ENCODE data around the gene CYLD. TPM values are rescaled to one million over a fixed set of nuclear protein-coding genes. Genes with fewer than 3 reads are reported as not detected.

The CYLD gene
- 10.1 TPM for total RNA-seq (2021; ENCODE audit: unreplicated experiment)
- 3.3 TPM for polyA plus RNA-seq (2012; ENCODE audit: insufficient read length)
- Bru-seq, nascent RNA: percentile 55 among the genes with signal in this experiment
- percentile 55 among the genes with signal in this experiment for BruChase-seq, experiment 1, labeled RNA remaining after a 2-hour chase
- BruChase-seq, experiment 2, labeled RNA remaining after a 6-hour chase: percentile 61 among the genes with signal in this experiment
- long read RNA-seq, partial matches to known transcripts: 10 of 29 reads
- long read RNA-seq, other reads (novel, unspliced or antisense): 14 of 29 reads

GRCh38 chr16:50741781-50742575, at the start of gene CYLD:
Gene CYLD, plus strand, starts transcription at chr16:50742086. Its CDS starts 7,613 bp downstream, at chr16:50749699.
- intact Hi-C loops (cut with micrococcal nuclease; ENCODE audit: unreplicated experiment) (no loop called here), in situ Hi-C loops (cut with HindIII; ENCODE audit: low pct_unique_long_range_greater_than_20kb, low sequenced_read_pairs) (no loop called here)
- POLR2A ChIA-PET: no interaction called here
- no peaks in the 10 kb centered on the region for H3K4me1 ChIP-seq (ENCODE audit: control insufficient read depth, insufficient read depth, low read length)
- TF ChIP-seq POLR2AphosphoS5 (IDR thresholded peaks at IDR 0.05; ENCODE audit: low read depth, low read length): no peak
- TF ChIP-seq REST (IDR thresholded peaks at IDR 0.05; ENCODE audit: insufficient read depth in 1 of 2, low read depth in 2 of 2, low read length in 1 of 2): no peak
- no peak for TF ChIP-seq TCF7L2 (IDR thresholded peaks at IDR 0.05; ENCODE audit: low read depth, low read length)
- TF ChIP-seq CTCF (IDR thresholded peaks at IDR 0.05): no peak
- TF ChIP-seq SIN3A (IDR thresholded peaks at IDR 0.05; ENCODE audit: borderline replicate concordance, insufficient read depth, low read depth, low read length): no peak; the same call in 1 of the 2 replicates
- ATAC-seq (peak; percentile 98), DNase-seq (ENCODE audit: low read depth, low spot score) (peak; percentile 80)
- H3K27me3 ChIP-seq (ENCODE audit: control insufficient read depth, insufficient read depth, low read length): no peaks in the 10 kb centered on the region
- H3K9me3 ChIP-seq (ENCODE audit: control insufficient read depth, insufficient read depth, low read depth, low read length): no peaks in the 10 kb centered on the region
- peak within 1 kb of the TSS; percentile 29; the same call in 1 of the 2 replicates for H3K27ac ChIP-seq (ENCODE audit: low read length)
- CTCF ChIA-PET: interaction anchor here (1.0 kb wide), 1 partner anchor 65 kb away, joined by 8 read pairs; no protein-coding TSS in a partner anchor
- no TSS peak for BruUV-seq (replicated peaks)
- H3K4me3 ChIP-seq (ENCODE audit: low read depth in 2 of 2, low read length in 2 of 2): peak within 1 kb of the TSS; percentile 65 to 78
- no peaks in the 10 kb centered on the region for H3K36me3 ChIP-seq (ENCODE audit: control insufficient read depth, insufficient read depth, low read length)

DNA sequence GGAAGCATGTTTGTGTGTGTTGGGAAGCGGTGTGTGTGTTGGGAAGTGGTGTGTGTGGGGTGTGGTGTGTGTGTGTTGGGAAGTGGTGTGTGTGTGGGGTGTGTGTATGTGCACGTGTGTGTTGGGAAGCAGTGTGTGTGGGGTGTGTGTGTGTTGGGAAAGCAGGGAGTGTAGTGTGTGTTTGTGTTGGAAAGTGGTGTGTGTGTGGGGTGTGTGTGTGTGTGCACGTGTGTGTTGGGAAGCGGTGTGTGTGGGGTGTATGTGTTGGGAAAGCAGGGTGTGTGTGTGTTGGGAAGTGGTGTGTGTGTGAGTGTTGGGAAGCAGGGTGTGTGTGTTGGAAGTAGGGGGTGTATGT, 49.3 kb upstream of the CYLD start:
- H3K27me3 ChIP-seq (ENCODE audit: control insufficient read depth, insufficient read depth, low read length): no peaks in the 10 kb centered on the region; the same call in 1 of the 2 replicates
- DNase-seq (ENCODE audit: low read depth, low spot score) (no peak), ATAC-seq (no peak)
- ChIA-PET CTCF (no interaction called here), POLR2A (no interaction called here)
- no peak for TF ChIP-seq REST (IDR thresholded peaks at IDR 0.05; ENCODE audit: insufficient read depth in 1 of 2, low read depth in 2 of 2, low read length in 1 of 2)
- no peak for TF ChIP-seq CTCF (IDR thresholded peaks at IDR 0.05)
- no peak for TF ChIP-seq SIN3A (IDR thresholded peaks at IDR 0.05; ENCODE audit: borderline replicate concordance, insufficient read depth, low read depth, low read length)
- no peak for TF ChIP-seq TCF7L2 (IDR thresholded peaks at IDR 0.05; ENCODE audit: low read depth, low read length)
- TF ChIP-seq POLR2AphosphoS5 (IDR thresholded peaks at IDR 0.05; ENCODE audit: low read depth, low read length): no peak
- H3K36me3 ChIP-seq (ENCODE audit: control insufficient read depth, insufficient read depth, low read length): no peaks in the 10 kb centered on the region
- in situ Hi-C loops (cut with HindIII; ENCODE audit: low pct_unique_long_range_greater_than_20kb, low sequenced_read_pairs): no loop called here
- H3K4me1 ChIP-seq (ENCODE audit: control insufficient read depth, insufficient read depth, low read length): no peaks in the 10 kb centered on the region
- no peak overlapping the region for H3K27ac ChIP-seq (ENCODE audit: low read length)
- no TSS peak for BruUV-seq (replicated peaks)
- no peaks in the 10 kb centered on the region for H3K9me3 ChIP-seq (ENCODE audit: control insufficient read depth, insufficient read depth, low read depth, low read length)
- intact Hi-C loops (cut with micrococcal nuclease; ENCODE audit: unreplicated experiment): no loop called here
- H3K4me3 ChIP-seq (ENCODE audit: low read depth in 2 of 2, low read length in 2 of 2): peak overlapping the region in 1 of 2 experiments; percentile 43; a peak in 1 of 4 replicates

Measured in Panc1 (cell line).